NCI-H82 treated with DMSO at 0.1 percent for 48 hours (cell line): ENCODE measurements around the gene IFI6.
"Not testable (repeated sequence)": the region's sequence is repeated elsewhere in the genome, so short reads cannot be mapped to it uniquely, and the experiment has no call there.

Experiments used
- DNase-seq: peaks from one replicate; lab custom pipeline; 2025; ENCODE audit not compliant: unreplicated experiment; lab: John Stamatoyannopoulos, UW

IFI6 gene

DNA sequence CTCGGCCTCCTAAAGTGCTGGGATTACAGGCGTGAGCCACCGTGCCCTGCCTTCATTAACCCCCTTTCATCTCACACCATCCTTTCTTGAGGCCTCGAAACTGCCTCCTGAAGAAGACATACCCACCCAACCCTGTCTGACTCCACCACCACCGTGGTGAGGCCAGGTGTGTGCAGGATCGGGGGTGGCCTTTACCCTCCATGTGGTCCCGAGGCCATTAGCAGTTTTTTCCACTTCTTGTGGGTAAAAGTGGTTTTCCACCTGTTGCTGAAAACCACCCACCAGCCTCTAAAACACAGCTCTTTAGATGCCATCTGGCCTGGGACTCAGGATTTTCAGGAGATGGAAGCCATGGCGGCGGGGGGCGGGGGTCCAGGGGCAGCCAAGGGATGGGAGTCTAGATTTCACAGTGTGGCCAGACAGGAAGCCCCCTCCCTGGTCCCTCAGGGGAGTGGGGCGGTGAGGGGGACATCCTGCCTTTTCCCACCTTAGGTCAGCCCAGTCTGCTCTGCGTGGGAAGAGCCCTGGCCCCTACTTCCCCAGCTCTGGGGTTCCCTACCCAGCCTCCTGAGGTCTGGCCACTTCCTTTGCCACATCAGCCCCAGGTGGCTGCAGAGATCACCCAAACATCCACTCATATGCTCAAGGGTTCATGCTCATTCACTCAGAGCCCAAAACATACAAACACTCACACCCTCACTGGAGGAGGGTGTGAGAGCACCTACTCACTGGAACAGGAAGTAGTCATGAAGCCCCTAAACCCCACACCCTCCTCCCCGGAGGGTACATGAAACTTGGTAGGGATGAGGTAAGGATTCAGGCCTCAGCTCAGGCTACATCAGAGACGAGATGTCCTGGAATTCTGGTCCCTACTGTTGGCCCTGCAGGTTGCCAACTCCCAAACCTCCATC, 39.4 kb downstream of the IFI6 start:
- DNase-seq: no peak

DNA sequence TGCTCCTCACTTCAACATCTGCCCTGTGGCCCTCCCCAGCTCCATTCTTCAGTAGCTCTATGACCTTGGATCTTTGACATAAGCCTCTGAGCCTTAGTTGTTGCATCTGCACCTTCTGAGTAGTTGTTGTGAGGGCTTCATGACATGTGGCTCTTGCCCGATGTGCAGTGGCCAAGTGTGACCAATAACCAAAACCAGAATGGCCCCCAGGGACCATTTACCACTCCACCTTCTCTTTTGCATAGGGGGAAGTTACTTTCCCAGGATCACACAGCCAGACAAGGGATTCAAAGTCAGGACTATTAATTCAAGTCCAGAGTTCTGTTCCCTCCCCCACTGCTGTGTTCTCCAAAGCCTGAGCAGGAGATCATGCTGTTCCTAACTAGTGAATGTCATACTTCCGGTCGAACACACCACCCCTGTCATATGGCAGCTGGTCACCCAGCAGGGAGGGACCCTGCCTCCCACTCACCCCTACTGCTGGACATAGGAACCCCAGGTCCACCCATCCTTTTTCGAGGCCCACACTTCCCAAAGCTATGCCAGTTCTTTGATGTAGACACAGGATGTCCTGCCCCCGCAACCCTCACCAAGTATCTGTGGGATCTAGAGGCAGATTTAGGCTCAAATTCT, 41.0 kb downstream of the IFI6 start:
- DNase-seq: no peak

DNA sequence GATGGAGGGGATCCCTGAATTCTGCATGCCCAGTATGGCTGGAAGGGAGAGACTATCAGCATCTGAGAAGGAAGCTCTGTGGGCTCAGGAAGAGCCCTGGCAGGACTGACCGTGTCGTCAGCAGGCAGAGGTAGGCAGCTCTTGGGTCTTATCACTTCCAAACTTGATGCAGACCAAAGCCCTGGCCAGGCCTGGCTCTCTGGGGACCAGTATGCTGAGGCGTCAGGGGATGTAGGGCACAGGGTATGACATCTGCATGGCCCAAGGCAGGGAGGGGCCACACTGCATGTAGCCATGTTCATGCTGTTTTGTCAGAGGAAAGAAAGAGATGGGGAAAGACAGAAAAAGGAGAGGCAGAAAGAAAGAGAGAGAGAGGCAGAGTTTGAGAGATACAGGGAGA, 43.3 kb downstream of the IFI6 start:
- DNase-seq: no peak

DNA sequence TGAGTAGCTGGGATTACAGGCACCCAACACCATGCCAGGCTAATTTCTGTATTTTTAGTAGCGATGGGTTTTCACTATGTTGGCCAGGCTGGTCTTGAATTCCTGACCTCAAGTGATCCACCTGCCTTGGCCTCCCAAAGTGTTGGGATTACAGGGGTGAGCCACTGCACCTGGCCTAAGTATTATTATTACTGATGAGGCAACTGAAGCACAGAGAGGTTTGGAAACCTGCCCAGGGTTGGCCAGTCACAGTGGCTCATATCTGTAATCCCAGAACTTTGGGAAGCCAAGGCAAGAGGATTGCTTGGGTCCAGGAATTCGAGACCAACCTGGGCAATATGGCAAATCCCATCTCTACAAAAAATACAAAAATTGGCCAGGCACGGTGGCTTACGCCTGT, 44.3 kb downstream of the IFI6 start:
- DNase-seq: not testable (repeated sequence)

DNA sequence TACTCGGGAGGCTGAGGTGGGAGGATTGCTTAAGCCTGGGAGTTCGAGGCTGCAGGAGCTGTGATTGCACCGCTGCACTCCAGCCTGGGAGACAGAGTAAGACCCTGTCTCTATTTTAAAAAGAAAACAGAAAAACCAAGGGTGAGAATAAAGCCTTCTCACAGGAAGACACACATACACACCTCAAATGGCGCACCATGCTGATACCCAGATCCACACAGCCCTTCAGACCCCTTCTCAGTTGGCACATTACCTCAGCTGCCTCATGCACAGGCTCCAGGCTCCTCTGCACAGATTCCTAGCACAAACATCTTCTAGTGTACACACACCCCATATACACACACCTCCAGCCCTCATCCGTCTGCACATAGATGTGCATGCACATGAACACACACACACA, 44.9 kb downstream of the IFI6 start:
- no peak for DNase-seq

DNA sequence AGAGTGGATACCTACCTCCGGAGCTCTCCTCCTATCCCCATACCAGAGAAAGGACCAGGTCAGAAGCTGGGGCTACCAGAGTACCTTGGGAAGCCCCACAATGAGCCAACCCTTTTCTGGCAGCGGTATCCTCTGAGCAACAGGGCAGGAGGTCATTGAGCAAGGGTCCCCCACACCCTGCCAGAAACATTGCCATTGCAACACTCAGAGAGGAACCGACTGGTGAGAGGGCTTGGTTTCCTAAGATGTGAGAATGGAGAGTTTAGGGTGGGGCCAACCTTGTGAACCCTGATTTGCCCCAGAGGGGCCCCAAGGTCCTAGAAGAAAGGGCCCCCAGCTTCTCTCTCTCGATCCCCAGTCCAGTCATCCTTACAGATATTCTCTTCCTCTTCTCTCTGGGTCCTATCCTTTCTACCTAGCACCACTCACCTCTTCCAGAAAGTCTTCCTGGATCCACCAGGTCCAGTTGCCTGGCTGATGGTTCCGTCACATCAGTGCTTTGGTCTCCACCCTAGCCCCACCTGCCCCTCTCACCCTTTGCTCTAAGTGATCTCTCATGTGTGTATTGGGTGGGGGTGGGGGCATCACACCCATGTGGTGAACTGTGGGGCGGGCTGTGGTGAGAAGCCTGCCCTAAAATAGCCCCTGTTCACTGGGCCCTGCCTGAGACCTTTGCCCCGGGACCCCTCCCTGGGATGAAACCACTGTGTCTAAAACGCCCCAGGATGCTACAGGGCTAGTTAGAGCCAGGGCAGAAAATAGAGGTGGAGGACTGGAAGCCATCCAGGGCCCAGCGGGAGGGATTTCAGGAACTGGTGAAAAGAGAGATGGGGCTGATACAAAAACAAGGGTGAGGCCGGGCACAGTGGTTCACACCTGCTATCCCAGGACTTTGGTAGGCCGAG, 45.7 kb downstream of the IFI6 start:
- no peak for DNase-seq

DNA sequence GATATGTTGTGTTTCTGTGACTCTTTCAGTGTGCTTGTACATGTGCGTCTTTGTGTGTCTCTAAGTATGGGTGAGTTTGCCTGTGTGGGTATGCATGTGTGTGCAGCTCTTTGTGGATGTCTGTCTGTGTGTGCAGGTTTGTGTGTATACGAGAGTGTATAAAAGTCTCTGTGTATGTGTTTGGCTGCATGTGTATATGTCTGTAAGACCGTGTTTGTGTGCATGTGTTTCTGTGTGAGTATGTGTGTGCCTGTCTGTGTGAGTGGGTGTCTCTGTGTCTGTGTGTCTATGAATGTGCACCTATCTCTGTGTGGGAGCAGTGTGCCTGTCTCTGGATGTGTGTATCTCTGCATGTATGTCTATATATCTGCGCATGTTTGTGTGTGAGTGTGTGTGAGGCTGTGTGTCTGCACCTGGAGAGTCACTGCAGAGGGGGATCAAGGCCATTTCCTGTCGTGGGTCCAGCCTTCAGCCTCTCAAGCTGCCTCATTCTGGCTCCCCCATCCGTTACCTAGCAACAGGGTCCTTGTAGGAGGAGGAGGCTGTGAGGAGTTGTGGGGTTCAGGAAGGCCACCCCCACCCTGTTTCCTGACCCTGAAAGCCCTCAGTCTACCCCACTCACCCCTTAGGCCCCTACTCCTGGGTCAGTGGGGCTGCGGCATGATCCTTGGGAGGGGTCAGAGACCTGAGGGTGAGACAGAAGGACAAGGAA, 47.4 kb downstream of the IFI6 start:
- DNase-seq: no peak

DNA sequence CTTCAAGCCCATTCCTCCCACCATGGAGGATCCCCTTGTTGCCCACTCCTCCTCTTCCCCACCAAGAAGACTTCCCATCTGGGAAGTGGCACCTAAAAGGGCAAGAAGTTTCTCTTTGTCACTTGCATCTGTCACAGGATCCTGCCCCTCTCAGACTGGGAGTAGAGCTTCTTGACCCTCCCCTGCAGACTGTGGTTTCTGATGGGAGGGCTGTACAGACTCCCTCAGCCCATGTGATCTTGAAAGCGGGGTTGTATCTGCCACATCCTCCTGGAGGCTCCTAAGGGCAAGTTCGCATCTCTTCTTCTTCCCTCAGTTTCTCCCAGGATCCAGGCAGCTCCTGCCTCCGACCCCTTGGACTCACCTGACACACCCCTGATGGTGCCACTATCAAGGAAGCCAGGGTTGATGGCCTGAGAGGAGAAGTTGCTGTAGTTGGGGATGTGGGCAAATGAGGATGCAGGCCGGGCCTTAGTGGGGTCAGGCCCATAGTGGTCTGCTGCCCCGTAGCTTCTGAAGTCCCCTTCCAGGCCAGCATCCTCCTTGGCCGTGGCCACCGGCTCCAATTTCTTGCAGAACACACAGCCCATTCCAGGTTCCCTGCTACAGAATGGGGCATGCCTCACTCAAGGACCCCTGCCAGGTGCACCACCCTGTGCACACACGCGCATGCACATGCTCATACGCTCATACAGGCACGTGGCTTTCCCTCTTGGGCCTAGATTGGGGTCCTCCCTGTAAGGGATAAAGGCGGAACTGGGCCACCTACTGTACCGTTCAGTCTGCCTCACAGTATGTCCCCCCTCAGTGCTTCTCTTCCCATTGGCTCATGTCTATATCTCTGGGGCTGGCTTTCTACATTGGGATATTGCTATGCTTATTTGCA, 48.4 kb downstream of the IFI6 start:
- no peak for DNase-seq

DNA sequence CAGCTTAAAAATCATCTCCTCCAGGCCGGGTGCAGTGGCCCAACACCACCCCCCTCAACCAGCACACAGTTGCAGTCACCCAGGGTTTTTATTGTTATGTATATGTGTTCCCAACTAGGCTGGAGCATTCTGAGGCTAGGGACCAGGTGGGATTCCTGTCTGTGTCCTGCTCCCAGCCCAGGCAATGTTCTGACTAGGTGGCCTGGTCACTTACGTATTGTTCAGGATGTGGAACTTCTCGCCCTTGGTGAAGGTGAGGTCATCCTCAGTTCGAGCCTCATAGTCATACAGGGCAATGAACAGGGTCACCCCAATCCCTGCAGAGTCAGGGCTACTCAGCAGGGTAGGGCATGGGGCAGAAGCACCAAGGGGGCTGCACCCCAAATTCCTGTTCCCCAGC, 49.2 kb downstream of the IFI6 start:
- DNase-seq: no peak

DNA sequence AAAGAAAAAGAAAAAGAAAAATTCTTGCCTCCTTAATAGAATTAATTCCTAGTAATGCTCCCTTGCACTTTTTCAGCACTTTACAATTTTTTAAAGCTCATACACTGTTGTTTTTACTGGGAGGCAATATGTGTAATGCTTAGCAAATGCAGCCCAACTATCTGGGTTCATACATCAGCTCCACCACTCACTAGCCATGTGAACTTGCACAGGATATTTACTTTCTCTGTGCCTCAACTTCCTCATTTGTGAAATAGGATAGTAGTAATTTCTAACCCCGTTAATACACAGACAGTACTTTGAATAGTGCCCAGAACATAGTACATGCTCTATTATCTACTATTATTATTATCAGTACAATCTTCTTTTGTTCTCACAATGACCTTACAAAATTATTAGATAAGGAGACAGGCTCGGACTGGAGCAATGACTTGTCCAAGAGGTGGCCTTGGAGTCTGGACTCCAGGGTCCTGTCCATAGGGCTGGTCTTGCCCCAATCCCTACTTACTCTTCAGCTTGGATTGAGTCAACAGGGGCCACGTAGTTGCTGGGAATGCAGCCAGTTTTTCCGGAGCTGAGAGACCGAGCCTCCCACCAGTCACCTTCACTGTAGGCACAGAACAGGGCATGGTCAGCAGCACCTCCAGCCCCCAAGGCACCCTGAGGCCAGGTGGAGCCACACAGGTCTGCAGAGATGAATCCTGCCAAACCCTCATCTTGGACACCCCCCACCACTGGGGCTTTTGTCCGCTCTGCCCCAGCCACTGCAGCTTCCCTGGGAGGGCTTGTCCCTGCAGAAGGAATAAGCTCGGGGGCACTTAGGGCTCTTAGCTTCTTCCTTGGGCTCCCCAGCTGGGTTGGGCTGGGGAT, 50.7 kb downstream of the IFI6 start:
- DNase-seq: no peak

DNA sequence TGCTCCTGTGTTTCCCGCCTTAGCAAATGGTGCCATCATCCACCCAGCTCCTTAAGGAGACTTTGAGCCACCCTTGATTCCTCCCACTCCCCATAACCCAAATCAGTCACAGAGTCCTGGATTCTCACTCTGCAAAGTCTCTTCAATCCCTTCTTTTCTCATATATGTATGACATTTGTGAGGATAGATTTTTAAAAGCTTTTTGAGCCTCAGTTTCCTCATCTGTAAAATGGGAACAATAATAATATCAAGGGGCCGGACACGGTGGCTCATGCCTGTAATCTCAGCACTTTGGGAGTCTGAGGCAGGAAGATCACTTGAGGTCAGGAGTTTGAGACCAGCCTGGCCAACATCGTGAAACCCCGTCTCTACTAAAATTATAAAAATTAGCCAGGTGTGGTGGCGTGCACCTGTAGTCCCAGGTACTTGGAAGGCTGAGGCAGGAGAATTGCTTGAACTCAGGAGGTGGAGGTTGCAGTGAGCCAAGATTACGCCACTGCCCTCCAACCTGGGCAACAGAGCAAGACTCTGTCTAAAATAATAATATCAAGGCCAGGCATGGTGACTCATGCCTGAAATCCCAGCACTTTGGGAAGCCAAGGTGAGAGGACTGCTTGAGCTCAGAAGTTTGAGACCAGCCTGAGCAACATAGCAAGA, 52.1 kb downstream of the IFI6 start:
- DNase-seq: not testable (repeated sequence)

DNA sequence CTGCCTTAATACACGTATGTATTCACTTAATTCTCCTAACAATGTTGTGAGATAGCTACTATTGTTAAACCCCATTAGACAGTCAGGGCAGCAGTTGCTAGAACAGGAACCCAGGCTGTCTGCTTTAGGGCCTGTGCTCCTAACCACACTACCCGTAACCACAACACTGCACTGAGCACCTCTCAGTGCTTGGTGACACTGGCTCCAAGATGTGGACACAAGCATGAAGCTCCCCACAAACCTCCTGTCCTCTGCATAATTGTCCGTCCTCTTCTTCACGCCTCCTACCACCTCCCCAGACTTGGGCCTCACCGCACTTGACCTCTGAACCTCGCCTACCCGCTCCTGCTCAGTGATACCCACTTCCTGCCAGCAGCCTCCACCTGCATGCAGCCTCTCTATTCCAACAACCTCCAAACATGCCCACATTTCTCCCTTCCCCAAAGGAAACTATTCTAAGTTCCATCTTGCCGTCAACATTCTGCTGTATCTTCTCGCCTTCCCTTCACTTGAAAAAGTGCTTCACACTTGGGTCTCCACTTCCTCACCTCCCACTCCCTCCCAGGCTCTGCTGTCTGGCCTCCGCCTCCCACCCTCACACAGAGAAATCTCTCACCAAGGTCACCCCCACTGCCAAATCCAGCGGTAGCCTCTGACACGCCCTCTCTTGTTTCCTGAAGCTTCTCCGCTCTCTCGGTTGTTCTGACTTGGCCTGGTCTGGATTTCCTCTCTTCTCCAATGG, 53.5 kb downstream of the IFI6 start:
- DNase-seq: no peak

DNA sequence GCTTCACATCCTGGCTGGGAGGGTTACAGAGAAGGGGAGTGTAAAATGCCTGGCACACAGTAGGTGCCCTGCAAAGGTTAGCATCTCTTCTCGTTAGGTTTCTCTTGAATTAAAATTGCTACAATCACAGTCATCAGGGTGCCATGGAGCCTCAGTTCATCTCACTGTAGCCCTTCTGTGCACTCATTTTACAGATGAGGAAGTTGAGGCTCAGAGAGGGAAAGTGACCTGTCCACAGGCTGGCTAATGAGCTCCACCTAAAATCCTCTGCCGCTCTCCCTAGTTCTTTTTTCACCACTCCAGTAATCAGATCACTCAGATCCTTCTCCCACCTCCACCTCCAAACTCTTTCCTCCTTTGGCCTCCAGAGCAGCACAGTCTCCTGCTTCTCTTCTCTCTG, 54.6 kb downstream of the IFI6 start:
- no peak for DNase-seq

DNA sequence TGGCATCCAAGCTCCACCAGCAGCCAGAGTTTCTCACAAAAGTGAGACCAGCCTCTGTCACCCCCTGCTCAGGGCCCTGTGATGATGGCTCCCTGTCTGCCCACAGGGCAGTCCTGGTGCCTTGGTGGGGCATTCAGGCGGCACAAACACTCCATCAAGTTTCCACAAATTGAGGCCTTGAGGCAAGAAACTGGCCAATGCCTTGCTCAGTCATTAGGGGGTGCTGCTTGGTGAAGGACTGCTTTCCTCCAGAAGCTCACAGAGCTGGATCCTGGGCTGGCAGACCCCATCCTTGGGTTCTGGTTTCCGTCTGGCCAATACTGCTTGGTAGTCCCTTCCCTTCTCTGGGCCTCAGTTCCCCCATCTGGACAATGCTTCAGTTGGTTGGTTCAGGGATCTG, 55.6 kb downstream of the IFI6 start:
- no peak for DNase-seq
